GM20000 (cell line): ENCODE results near the gene MRNIP.

Source experiments
- DNase-seq: peaks from one replicate; pipeline ENCODE4 v3.0.0; 2012; ENCODE audit warnings: low spot score
- CTCF ChIP-seq: IDR thresholded peaks from 2 replicates; pipeline ENCODE4 v1.5.1; 2012; ENCODE audit warnings: mild to moderate bottlenecking, control low read depth; ENCODE audit errors: extremely low read depth, missing control alignments

The MRNIP gene

GRCh38 chr5:179893958-179894895, 35.6 kb upstream of the MRNIP start:
- DNase-seq = no peak
- no peak for TF ChIP-seq CTCF

- TF ChIP-seq CTCF = no peak
- no peak for DNase-seq
These were observed 34.7 kb upstream of the MRNIP start for GRCh38 chr5:179893076-179893957.

GRCh38 chr5:179892255-179892654, 33.6 kb upstream of the MRNIP start:
- no peak for TF ChIP-seq CTCF

GRCh38 chr5:179890751-179891682, 32.4 kb upstream of the MRNIP start:
- TF ChIP-seq CTCF = no peak
- DNase-seq = no peak

More at GRCh38 chr5:179892255-179892654, 33.6 kb upstream of the MRNIP start:
- DNase-seq = no peak

- TF ChIP-seq CTCF = no peak
- DNase-seq = no peak
These were observed 31.3 kb upstream of the MRNIP start for GRCh38 chr5:179889885-179890284.

- no peak for DNase-seq
These were observed 29.2 kb upstream of the MRNIP start for GRCh38 chr5:179887802-179888201.

More at GRCh38 chr5:179887802-179888201, 29.2 kb upstream of the MRNIP start:
- no peak for TF ChIP-seq CTCF
